NCI-H748 (cell line): ENCODE measurements around the gene JMJD4.
"Not testable (repeated sequence)": the region's sequence is repeated elsewhere in the genome, so short reads cannot be mapped to it uniquely, and the experiment has no call there.

Source experiments
- DNase-seq: peaks from one replicate; lab custom pipeline; 2025; ENCODE audit not compliant: unreplicated experiment; lab: John Stamatoyannopoulos, UW

The JMJD4 gene

GRCh38 chr1:227701631-227702030 is 33.5 kb downstream of the JMJD4 start:
- not testable (repeated sequence) for DNase-seq

- DNase-seq = no peak
Measured at GRCh38 chr1:227697321-227697864, 37.7 kb downstream of the JMJD4 start.

- no peak for DNase-seq
Measured at GRCh38 chr1:227685807-227686206, 49.3 kb downstream of the JMJD4 start.
